ENCODE results near the gene PML. TPM values are rescaled to one million over a fixed set of nuclear protein-coding genes. Genes with fewer than 3 reads are reported as not detected.
"Not testable (repeated sequence)": the region's sequence is repeated elsewhere in the genome, so short reads cannot be mapped to it uniquely, and the experiment has no call there.

Gene PML
- total RNA-seq, 4 donors from 2014 or later, result 55.9 to 141 (median 76.5) TPM

DNA sequence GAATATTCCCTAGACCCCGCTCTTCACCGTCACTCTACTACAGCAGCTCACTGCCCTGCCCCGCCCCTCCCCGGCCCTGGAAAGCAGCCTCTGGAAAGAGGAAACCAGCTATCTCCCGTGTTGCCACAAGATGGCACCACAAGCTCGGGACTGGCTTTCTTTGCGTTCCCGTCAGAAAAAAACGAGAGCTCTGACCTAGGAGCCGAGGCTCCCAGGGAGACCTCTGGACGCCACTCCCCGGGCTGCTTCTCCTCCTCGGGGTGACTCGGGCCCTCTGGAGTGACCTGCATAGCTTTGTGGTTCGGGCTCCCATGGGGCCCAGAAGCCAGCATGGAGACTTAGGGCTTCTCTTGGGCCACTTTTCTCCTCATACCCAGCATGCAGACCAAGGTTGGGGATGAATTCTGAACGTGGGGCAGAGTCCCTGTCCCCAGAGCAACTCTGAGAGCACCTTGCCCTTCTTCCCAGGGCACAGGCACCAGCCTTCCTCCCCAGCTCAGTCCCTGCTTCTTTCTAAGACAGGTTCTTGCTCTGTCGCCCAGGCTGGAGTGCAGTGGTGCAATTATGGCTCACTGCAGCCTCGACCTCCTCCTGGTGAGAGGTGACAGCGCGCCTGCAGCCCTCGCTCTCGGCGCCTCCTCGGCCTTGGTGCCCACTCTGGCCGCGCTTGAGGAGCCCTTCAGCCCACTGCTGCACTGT, 21.4 kb upstream of the PML start:
- 21 to 32% methylated on average over 23 to 26 of the region's 26 CpGs for WGBS, 2 donors
- intact Hi-C loops (cut with DNase I), result loop anchor here (5.0 to 10.0 kb wide), 2 partner anchors 64 to 332 kb away; no protein-coding TSS in a partner anchor
- Histone ChIP-seq H3K9me3 (no peaks in the 10 kb centered on the region), H3K36me3 (no peaks in the 10 kb centered on the region), H3K27me3 (no peaks in the 10 kb centered on the region), H3K4me1 (peaks cover 6% of the 10 kb centered on the region in 2 donors), H3K4me3 (replicated peaks in 1 of 3) (no peak overlapping the region), H3K27ac (no peak overlapping the region)
- peak; percentile 87 to 88 for DNase-seq
- TF ChIP-seq POLR2A (IDR thresholded peaks at IDR 0.05), result no peak
- TF ChIP-seq, protein P1, sequence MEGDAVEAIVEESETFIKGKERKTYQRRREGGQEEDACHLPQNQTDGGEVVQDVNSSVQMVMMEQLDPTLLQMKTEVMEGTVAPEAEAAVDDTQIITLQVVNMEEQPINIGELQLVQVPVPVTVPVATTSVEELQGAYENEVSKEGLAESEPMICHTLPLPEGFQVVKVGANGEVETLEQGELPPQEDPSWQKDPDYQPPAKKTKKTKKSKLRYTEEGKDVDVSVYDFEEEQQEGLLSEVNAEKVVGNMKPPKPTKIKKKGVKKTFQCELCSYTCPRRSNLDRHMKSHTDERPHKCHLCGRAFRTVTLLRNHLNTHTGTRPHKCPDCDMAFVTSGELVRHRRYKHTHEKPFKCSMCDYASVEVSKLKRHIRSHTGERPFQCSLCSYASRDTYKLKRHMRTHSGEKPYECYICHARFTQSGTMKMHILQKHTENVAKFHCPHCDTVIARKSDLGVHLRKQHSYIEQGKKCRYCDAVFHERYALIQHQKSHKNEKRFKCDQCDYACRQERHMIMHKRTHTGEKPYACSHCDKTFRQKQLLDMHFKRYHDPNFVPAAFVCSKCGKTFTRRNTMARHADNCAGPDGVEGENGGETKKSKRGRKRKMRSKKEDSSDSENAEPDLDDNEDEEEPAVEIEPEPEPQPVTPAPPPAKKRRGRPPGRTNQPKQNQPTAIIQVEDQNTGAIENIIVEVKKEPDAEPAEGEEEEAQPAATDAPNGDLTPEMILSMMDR (IDR thresholded peaks at IDR 0.05), result peak; percentile 66 to 95 (median 88)

- not testable (repeated sequence) for H3K4me3 ChIP-seq (replicated peaks in 1 of 3); DNase-seq; H3K27me3 ChIP-seq; H3K9me3 ChIP-seq; H3K36me3 ChIP-seq; H3K27ac ChIP-seq; H3K4me1 ChIP-seq
- 83 to 89% methylated on average over 2 to 33 of the region's 39 CpGs for WGBS, 2 donors
- intact Hi-C loops (cut with DNase I), result loop anchor here (5.0 to 10.0 kb wide), 2 partner anchors 64 to 331 kb away; no protein-coding TSS in a partner anchor
These were observed 20.8 kb upstream of the PML start for GRCh38 chr15:73973683-73974200.

- H3K27ac ChIP-seq; H3K27me3 ChIP-seq; H3K4me3 ChIP-seq (replicated peaks in 1 of 3); DNase-seq; H3K9me3 ChIP-seq; H3K36me3 ChIP-seq: not testable (repeated sequence)
- intact Hi-C loops (cut with DNase I), result loop anchor here (10.0 kb wide), 1 partner anchor 329 kb away; no protein-coding TSS in a partner anchor
- H3K4me1 ChIP-seq, result peaks cover 6 to 16% of the 10 kb centered on the region in 2 donors
- 58 to 63% methylated on average over 18 of the region's 18 CpGs for WGBS, 2 donors
These were observed 18.9 kb upstream of the PML start for GRCh38 chr15:73975440-73976125.

- Histone ChIP-seq H3K27me3 (no peaks in the 10 kb centered on the region), H3K4me3 (replicated peaks in 1 of 3) (no peak overlapping the region), H3K27ac (peak overlapping the region in 1 of 3 donors; percentile 14), H3K36me3 (no peaks in the 10 kb centered on the region), H3K9me3 (no peaks in the 10 kb centered on the region), H3K4me1 (peaks cover 26 to 42% of the 10 kb centered on the region in 2 donors)
- DNase-seq, result no peak
- intact Hi-C loops (cut with DNase I), result loop anchor here (10.0 kb wide), 1 partner anchor 326 kb away; no protein-coding TSS in a partner anchor
- 71 to 73% methylated on average over 3 of the region's 3 CpGs for WGBS, 2 donors
- TF ChIP-seq, protein P1 (IDR thresholded peaks at IDR 0.05), result no peak
- no peak for TF ChIP-seq POLR2A (IDR thresholded peaks at IDR 0.05)
These were observed 15.6 kb upstream of the PML start for GRCh38 chr15:73978896-73979295.

DNA sequence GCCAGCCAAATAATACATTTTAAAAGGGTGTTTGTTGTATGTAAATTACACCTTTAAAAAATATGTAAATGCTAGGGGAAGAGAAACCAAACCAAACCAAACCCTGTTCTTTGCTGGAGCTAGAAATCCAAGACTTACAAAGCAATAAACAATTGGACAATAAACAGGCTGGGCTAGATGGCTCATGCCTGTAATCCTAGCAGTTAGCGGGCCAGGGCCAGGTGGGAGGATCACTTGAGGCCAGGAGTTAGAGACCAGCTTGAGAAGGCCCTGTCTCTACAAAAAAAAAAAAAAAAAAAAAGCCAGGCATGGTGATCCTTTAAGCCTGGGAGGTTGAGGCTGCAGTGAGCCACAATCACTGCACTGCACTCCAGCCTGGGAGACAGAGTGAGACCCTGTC, 14.9 kb upstream of the PML start:
- no peaks in the 10 kb centered on the region for H3K27me3 ChIP-seq
- WGBS, 2 donors, result 81 to 91% methylated on average over 1 of the region's 1 CpG
- TF ChIP-seq POLR2A (IDR thresholded peaks at IDR 0.05), result no peak
- TF ChIP-seq, protein P1 (IDR thresholded peaks at IDR 0.05), result no peak
- no peaks in the 10 kb centered on the region for H3K36me3 ChIP-seq
- no peak for DNase-seq
- H3K4me3 ChIP-seq (replicated peaks in 1 of 3), result no peak overlapping the region
- intact Hi-C loops (cut with DNase I), result loop anchor here (10.0 kb wide), 1 partner anchor 325 kb away; no protein-coding TSS in a partner anchor
- no peaks in the 10 kb centered on the region for H3K9me3 ChIP-seq
- peak overlapping the region in 1 of 3 donors; percentile 14 for H3K27ac ChIP-seq
- peaks cover 34 to 49% of the 10 kb centered on the region in 2 donors for H3K4me1 ChIP-seq
